Measurements from ENCODE around the gene CHCHD3.

Gene CHCHD3

GRCh38 chr7:132782777-132783640 is 298.9 kb downstream of the CHCHD3 start:
- TF ChIP-seq, protein P1, sequence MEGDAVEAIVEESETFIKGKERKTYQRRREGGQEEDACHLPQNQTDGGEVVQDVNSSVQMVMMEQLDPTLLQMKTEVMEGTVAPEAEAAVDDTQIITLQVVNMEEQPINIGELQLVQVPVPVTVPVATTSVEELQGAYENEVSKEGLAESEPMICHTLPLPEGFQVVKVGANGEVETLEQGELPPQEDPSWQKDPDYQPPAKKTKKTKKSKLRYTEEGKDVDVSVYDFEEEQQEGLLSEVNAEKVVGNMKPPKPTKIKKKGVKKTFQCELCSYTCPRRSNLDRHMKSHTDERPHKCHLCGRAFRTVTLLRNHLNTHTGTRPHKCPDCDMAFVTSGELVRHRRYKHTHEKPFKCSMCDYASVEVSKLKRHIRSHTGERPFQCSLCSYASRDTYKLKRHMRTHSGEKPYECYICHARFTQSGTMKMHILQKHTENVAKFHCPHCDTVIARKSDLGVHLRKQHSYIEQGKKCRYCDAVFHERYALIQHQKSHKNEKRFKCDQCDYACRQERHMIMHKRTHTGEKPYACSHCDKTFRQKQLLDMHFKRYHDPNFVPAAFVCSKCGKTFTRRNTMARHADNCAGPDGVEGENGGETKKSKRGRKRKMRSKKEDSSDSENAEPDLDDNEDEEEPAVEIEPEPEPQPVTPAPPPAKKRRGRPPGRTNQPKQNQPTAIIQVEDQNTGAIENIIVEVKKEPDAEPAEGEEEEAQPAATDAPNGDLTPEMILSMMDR (IDR thresholded peaks at IDR 0.05; ENCODE audit: extremely low read depth, insufficient read depth, missing control alignments): no peak
- DNase-seq (ENCODE audit: low spot score): no peak

GRCh38 chr7:132780822-132781221 is 301.1 kb downstream of the CHCHD3 start:
- TF ChIP-seq, protein P1 (IDR thresholded peaks at IDR 0.05; ENCODE audit: extremely low read depth, insufficient read depth, missing control alignments): no peak
- in situ Hi-C loops (cut with MboI; ENCODE audit: low pct_unique_long_range_greater_than_20kb, low sequenced_read_pairs, unreplicated experiment): no loop called here
- no peak for DNase-seq (ENCODE audit: low spot score)

More at GRCh38 chr7:132782777-132783640, 298.9 kb downstream of the CHCHD3 start:
- in situ Hi-C loops (cut with MboI; ENCODE audit: low pct_unique_long_range_greater_than_20kb, low sequenced_read_pairs, unreplicated experiment): no loop called here

DNA sequence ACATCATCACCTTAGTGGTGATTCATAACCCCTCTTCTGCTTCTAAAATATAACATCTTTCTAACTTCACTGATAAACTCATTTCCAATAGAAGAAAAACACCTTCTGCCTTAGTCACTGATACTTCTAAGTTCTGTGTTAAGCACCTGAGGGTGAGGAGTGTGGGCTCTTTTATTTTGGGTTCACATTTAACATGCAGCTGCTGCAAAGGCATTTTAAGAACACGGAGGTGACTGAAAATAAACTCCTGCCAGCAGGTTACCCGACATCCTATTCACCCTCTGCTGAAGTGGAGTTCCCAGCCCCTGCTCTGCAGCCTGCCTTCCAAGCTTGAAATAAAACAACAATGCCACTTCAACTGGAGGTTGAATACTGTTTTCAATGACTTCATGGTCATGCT is 302.7 kb downstream of the CHCHD3 start:
- DNase-seq (ENCODE audit: low spot score): no peak
- in situ Hi-C loops (cut with MboI; ENCODE audit: low pct_unique_long_range_greater_than_20kb, low sequenced_read_pairs, unreplicated experiment): no loop called here
- TF ChIP-seq, protein P1 (IDR thresholded peaks at IDR 0.05; ENCODE audit: extremely low read depth, insufficient read depth, missing control alignments): no peak

GRCh38 chr7:132778761-132779160 is 303.1 kb downstream of the CHCHD3 start:
- in situ Hi-C loops (cut with MboI; ENCODE audit: low pct_unique_long_range_greater_than_20kb, low sequenced_read_pairs, unreplicated experiment): no loop called here
- TF ChIP-seq, protein P1 (IDR thresholded peaks at IDR 0.05; ENCODE audit: extremely low read depth, insufficient read depth, missing control alignments): no peak
- no peak for DNase-seq (ENCODE audit: low spot score)

- TF ChIP-seq, protein P1 (IDR thresholded peaks at IDR 0.05; ENCODE audit: extremely low read depth, insufficient read depth, missing control alignments): no peak
- no peak for DNase-seq (ENCODE audit: low spot score)
- in situ Hi-C loops (cut with MboI; ENCODE audit: low pct_unique_long_range_greater_than_20kb, low sequenced_read_pairs, unreplicated experiment): no loop called here
Measured at GRCh38 chr7:132777956-132778355, 303.9 kb downstream of the CHCHD3 start.

GRCh38 chr7:132777414-132777813 is 304.5 kb downstream of the CHCHD3 start:
- TF ChIP-seq, protein P1 (IDR thresholded peaks at IDR 0.05; ENCODE audit: extremely low read depth, insufficient read depth, missing control alignments): no peak
- DNase-seq (ENCODE audit: low spot score): no peak
- in situ Hi-C loops (cut with MboI; ENCODE audit: low pct_unique_long_range_greater_than_20kb, low sequenced_read_pairs, unreplicated experiment): no loop called here

All from GM13977 (cell line).